Stimulated activated CD4-positive, alpha-beta T cell treated with anti-CD3 and anti-CD28 coated beads, Interleukin-12 subunit alpha, Interleukin-12 subunit beta, amount 100 ng/mL, for 4 hours (primary cell): ENCODE data around the gene ZNF775.
A peak's percentile ranks its signal among the peaks of the same experiment; 100 is the strongest.

Experiments
- DNase-seq: peaks from one replicate; pipeline ENCODE4 v3.0.0-alpha.2; 2020

The ZNF775 gene

DNA sequence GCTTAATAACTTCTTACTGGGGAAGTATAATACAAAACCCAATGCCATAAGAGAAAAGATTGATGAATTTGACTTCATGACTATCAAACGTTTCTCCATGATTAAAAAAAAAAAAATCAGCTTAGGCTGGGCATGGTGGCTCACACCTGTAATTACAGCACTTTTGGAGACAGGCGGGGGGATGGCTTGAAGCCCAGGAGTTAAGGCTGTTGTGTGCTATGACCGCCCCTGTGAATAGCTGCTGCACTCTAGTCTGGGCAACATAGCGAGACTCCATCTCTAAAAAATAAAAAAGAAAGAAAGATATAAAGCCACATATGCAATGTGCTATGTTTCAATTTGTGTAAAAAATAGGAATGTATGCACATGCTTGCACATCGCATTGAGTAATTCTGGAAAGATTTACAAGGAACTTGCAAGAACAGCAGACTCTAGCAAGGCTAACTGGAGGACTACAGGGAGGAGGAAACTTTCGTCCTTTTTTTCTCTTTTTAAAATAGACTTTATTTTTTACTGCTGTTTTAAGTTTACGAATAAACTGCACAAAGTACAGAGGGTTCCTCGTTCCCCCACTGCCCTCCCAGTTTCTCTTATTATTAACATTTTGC, 27.4 kb upstream of the ZNF775 start:
- DNase-seq, result no peak

DNA sequence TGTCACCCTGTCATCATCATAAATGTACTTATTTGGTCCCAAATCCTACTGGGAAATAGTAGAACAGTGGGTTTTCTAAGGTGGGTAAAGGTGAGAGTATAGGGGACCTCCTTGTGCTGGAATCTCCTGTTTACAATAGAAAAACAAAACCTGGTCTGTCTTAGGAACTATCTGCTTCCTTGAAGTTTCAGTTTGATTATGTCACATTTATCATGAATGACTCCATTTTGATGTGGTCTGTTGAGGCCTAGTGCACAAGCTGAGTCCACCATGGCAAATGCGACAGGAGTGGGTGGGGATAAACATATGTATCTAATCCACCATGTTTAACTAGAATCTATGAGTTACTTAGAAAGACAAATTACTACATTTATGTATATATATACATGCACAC, 23.5 kb upstream of the ZNF775 start:
- no peak for DNase-seq

DNA sequence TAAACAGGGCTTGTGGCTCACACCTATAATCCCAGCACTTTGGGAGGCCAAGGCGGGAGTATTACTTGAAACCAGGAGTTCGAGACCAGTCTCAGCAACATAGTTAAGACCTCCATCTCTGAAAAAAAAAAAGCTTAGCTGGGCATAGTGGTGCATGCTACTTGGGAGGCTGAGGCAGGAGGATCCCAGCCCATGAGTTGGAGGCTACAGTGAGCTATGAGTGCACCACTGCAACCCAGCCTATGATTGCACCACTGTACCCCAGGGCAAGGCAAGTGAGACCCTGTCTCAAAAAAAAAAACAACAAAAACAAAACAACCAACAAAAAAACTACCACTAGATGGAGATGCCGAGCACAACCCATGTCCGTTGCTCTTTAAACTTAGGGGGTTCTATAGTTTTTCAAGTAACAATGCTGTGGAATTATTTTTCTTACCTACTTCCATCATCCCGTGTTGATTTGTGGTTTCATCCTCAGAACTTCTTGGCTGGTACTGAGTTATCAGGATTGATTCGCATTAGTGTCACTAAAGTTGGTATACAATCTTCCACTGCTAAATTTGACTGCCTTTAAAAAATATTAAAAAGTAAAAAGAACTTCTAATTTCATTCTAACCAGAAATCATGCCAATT, 22.7 kb upstream of the ZNF775 start:
- no peak for DNase-seq

DNA sequence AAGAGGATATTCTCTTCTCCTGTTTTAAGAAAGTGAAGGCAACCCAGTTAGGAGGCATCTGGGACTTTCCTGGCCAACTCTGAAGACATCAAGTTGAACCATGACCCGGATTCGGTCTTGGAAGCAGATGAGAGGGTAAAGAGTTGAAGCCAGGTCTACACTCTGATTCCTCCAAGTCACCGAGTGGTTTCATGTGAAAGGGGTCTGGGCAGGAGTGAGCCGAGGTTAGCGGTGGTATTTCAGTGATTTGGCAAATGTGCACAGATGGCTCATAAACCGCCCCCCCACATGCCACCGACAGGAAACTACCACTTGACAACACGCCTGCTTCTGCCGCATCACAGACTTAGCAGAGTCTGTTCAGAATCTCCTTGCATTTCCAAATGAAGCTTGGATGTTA, 21.9 kb upstream of the ZNF775 start:
- peak; percentile 55 for DNase-seq

DNA sequence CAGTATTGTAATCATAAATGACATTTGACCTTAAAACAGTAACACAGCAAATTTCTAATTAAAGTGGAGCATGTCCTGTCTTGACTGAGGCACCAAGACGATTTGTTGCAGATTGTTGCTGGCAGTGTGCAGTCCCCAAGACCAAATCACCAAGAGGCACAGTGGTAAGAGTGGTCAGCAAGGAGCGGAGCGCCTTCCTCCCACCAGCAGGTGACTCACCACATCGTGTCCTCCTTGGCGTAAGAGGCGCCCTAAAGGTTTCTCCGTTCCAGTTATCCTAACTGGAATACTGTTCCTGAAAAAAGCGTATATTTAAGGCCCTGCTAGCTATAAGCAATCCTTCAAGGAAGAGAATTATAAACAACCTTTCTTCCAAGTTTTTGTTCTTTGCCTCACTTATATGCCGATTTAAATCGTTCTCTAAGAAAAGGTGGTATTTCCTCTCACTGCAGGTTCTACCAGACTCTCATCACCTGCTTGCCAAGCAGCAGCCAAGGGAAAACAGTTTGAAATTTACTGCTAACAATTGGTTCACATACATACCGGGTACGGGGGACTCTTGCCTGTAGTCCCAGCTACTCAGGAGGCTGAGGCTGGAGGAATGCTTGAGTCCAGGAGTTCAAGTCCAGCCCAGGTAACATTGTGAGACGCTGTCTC, 21.2 kb upstream of the ZNF775 start:
- DNase-seq, result no peak

DNA sequence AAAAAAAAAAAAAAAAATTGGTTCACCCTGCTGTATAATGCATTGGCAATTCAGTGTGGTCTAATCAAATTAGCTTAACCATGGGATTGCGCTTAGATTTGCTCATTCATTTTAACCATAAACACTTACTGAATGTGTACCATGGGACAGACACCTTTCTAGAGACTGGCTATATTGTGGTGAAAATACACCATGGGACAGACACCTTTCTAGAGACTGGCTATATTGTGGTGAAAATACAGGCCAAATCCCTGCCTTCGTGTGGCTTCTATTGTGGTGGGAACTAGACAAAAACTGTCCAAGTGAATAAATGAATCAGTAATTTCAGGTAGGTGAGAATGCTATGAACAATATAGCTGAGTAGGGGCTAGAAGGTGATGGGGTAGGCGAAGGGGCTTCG, 20.7 kb upstream of the ZNF775 start:
- no peak for DNase-seq

DNA sequence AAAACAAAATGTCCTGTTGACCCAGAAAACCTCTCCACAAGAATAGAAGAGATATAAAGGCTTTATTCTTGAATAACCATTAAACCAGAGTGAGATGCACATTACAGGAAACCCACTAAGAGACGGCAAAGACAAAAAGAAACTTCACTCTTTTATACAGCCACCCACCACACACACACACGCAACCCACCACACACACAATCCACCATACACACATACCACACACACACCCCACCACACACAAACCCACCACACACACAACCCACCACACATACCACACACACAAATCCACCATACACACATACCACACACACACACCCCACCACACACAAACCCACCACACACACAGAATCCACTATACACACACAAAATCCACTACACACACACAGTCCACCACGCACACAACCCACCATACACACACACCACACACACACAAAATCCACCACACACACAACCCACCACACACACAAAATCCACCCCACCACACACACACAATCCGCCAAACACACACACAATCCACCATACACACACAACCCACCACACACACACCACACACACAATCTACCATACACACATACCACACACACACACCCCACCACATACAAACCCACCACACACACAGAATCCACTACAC, 20.0 kb upstream of the ZNF775 start:
- no peak for DNase-seq

DNA sequence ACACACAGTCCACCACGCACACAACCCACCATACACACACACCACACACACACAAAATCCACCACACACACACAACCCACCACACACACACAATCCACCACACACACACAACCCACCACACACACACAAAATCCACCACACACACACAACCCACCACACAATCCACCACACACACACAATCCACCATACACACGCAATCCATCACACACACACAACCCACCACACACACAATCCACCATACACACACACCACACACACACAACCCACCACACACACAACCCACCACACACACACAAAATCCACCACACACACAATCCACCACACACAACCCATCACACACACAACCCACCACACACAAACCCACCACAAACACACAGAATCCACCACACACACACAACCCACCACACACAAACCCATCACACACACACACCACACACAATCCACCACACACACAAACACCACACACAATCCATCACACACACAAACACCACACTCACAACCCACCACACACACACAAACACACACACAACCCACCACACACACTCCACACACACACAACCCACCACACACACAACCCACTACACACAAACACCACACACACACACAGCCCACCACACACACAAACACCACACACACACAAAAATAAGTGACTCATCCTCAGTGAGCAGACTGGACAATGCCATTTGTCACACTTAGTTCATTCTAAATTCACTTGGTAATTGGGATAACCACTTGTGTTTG, 19.3 kb upstream of the ZNF775 start:
- no peak for DNase-seq

DNA sequence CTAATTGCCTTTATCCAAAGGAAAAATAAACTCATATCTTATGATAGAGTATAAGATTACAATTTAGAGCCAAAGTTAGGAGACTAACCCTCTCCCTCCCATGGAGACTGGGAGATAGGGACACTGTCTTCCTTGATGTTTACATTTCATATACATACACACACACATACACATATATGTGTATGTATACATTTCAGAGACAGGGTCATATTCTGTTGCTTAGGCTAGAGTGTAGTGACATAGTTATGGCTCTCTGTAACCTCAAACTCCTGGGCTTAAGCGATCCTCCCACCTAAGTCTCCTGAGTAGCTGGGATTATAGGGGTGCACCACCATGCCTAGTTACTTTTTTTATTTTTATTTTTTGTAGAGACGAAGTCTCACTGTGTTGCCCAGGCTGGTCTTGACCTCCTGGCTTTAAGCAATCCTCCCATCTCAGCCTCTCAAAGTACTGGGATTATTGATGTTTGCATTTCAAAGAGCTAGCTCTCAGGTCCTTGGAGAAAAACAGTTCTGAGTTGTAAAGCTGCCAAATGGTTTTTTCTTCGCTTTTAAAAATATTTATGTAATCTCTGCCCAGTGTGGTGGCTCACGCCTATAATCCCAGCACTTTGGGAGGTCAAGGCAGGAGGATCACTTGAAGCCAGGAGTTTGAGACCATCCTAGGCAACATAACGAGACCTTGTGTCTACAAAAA, 18.6 kb upstream of the ZNF775 start:
- DNase-seq, result no peak

DNA sequence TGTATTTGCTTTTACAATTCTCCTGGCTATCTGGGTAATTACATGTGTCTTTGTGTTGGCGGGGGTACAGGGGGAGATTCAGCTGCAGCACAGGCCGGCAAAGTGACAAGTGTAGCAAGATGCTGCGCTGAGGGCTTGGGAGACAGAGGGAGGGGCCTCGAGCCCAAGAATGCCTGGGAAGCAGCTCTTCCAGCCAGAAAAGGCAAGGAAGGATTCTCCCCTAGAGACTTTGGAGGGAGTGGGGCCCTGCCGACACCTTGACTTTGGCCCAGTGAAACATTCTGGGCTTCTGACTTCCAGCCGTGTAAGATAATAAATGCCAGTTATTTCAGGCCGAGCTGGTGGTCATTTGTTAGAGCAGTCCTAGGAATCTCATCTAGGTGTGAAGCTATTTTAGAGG, 17.7 kb upstream of the ZNF775 start:
- no peak for DNase-seq

DNA sequence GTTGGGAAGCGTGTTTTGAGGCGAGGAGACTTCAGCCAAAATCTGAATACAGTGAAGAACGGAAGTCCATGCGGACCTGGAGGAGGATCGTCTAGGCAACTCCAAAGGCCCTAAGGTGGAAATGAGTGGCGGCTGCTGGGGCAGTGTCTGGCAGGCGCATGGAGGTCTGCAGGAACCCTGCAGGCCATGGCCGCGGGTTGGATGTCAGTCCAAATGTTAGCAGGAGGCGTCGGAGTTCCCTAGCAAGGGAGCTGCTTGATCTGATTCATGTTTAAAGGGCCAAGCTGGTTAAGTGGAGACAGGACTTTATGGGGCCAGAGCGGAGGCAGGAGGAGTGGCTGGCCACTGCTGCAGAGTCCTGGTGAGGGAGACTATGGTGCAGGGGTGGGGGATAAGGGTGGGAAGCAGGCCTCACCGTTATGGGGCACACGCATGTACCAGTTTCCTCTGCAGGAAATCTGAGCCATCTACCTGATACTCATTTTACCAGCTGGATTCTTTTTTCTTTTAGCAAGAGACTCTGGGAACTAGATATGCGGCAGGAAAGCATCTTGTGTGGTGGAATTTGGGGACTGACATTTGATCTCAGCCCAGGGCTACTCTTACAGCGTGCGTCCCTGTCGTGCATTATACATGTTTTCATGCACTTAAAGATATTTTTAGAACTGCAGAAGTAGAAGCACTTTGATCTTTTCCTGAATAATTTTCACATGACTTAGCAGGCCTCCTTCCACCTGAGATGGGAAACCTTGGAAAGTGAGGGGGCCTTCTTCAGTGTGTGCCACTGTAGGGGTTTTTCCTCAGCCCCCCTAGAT, 17.1 kb upstream of the ZNF775 start:
- DNase-seq, result no peak

DNA sequence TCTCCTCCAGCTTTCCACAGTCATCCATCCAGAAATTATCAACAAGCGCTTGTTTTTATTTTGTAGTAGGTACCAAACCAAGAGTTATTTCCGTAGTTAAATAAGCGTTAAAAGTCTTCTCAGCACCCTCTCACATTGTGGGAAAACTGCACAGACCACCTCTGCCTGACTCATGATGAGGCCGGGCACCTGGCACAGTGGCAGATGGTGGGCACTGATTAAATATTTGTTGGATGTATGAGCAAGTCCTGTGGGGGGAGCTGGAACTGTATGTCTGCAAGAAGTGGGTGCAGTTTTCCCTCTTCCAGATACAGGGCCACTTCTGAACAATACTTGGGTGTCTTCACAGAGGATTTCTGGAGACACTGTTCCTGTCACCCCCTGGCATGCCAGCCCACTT, 15.8 kb upstream of the ZNF775 start:
- DNase-seq, result no peak

DNA sequence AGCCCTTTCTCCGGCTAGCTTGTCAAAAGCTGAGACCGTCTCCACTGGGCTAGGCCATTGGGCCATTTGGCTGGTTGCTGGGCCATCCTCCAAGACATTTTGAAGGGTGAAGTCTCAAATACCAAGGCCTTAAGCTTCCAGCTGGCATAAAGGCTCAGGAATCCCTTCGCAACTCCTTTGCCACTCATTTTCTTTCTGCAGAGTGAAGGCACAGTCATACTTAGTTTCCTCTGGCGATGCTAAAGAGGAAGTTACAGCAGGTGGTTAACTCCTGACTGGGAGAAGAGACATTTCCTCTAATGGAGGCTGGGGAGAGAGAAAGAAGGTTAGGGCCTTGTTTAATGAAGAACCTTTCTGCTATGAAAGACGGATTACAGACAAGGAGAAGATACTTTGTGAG, 15.3 kb upstream of the ZNF775 start:
- no peak for DNase-seq

DNA sequence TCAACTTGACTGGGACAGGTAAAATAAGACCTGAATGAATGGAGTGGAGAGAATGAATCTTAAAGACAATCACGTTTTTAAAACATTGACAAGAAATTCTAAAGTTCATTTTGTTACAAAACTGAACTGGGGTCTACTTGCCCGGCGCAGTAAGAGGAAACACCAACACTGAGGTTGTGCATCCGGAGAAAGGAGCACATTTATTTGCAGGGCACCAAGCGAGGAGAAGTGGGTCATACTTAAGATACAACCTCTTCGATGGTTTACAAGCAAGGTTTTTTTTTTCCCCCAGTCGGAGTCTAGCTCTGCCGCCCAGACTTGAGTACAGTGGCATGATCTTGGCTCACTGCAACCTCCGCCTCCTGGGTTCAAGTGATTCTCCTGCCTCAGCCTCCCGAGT, 13.9 kb upstream of the ZNF775 start:
- DNase-seq, result no peak

DNA sequence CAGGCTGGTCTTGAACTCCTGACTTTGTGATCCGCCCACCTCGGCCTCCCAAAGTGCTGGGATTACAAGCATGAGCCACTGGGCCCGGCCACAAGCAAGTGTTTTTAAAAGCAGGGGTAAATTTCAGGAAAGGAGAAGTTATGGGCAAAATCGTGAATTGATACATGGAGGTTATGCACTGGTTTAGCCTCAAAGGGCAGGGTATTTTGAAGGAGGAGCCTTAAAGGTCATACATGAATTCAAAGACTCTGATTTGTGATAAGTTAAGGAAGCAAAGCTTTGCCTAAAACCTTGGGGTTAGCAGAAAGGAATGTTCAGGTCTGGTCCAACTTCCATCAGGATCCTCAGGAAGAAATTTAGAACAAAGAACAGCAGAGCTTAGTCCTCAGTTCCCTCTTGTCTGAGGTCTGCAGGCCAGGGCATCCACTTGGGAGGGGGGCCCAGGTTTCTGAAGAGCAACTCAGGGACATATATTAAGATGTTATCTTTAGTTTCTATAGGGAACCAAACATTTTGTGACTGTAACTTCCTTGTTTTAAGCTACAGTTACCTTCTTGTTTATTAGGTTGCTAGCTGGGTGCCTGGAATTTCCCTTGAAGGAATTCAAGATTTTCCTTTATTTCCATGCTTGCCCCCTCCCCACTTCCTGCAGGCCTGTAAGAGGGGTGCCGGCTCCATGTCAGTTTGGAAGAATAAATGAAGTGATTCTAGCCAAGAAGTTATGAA, 13.3 kb upstream of the ZNF775 start:
- DNase-seq, result no peak

DNA sequence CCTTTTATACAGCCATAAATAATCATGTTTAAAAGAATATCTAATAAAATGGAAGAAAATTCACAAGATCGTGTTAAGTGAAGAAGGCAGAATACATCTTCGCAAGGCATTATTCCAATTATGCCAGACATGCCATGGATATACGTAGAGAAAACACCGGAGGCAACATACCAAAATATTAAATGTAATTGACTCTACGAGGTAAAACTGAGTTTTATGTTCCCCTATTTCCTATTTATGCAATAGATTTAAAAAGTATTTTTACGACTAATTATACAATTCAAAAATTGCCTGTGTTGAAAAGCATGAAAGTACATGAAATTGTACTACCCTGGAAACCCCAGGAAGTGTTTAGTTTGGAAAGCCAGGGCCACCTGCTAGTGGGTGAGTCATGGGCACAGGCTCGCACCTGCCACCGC, 11.4 kb upstream of the ZNF775 start:
- DNase-seq, result no peak

DNA sequence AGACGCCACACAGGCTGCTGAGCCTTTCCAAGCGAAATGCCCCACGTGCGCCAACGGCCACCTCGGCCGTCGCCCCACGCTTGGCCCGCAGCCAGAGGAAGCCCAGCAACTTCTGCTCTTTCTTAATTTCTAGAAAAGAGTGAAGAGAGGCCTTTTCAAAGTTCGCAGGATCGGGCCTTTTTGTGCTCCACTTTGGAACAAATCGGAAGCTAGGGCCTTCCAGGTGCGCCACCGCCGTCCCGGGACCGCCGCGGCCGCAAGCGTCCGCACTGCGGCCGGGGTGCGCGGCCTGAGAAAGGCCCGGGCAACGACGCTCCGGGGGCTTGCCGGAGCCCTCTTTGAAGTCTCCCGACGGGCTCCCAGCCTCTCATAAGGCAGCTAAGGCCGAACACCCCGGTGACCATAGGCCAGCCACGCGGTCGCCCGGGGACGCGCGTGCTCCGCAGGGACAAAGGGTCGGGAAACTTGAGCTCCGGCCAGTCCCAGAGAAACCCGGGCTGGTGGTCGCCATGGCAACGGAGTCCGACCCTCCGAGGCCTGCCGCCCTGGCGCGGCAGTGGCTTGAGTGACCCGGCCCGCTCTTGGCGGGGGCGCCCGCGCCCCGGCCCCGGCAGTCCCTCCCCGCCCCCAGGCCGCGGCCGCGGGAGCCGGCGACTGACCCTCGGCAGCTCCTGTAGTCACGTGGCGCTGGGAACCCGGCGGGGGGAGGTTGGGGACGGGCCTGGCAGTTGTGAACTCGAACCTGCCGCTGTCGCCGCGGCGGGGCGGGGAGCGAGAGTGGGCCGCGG, 10.8 kb upstream of the ZNF775 start, which contains the start of gene REPIN1:
TSS of gene REPIN1 (plus strand) at position 727 of the 788 bp plus-strand sequence. CDS start 890 bp downstream, outside the sequence.
- DNase-seq, result peak; percentile 75

DNA sequence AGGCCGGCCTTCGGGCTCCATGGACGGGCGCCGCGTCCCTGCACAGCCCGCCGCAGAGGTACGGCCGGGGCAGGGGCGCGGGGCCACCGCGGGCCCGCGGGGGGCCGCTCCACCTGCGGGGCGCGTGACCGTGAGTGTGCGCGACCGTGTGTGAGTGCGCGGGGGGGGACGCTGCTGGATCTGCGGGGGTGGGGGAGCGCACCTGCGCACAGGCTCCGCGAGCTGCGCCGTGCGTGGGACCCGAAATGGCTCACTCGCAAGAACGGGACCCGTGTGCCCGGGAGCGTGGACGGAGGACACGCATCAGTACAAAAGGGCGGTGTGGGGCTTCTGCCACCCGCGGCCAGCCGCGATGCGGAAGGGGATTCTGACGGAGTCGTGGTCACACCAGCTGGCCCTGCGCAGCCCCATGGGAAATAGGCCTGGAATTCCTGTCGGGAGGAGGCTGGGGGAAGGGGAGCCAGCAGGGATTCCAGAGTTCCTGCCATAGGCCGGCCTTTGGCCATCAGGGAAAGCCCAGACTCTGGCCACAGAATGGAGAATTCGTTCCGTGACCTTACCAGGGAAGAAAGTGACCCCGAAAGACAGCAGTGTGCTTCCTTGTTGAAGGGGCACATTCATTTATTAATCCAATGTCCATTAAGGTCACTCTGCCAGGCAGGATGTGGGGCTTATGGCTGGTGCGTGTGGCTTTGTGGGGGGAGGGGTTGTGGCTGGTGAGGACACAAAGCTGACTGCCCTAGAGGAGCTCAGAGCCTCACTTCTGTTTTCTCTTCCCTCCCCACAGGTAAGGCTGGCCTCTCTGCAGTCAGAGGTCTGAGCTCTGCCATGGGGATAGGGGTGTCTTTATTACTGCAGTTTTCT, 10.0 kb upstream of the ZNF775 start:
- DNase-seq, result peak; percentile 64
